Kidney epithelial cell (primary cell): Measurements from ENCODE around the gene CCKAR. TPM values are rescaled to one million over a fixed set of nuclear protein-coding genes. Genes with fewer than 3 reads are reported as not detected.

Source experiments
- DNase-seq: peaks from one replicate; pipeline ENCODE4 v3.0.0-alpha.2; 2010; ENCODE audit warnings: low read depth
- H3K27me3 ChIP-seq: 2 replicates; pipeline ENCODE4 v1.6.0; 2011; ENCODE audit warnings: low read length; ENCODE audit not compliant: control insufficient read depth, insufficient read depth
- H3K36me3 ChIP-seq: 2 replicates; pipeline ENCODE4 v1.5.1; 2011; ENCODE audit warnings: low read length; ENCODE audit not compliant: control insufficient read depth, insufficient read depth
- H3K4me3 ChIP-seq: 2 replicates; pipeline ENCODE4 v1.5.1; 2011; ENCODE audit warnings: low read depth, mild to moderate bottlenecking, control low read depth, low read length
- total RNA-seq: library from RNA; depleted of rRNA; stranded (reverse); fragments of >200 nt; gene quantifications from 2 replicates; pipeline ENCODE4 v1.2.3, GENCODE V29; 2015
- TF ChIP-seq, protein P1 (sequence below): IDR thresholded peaks from 2 replicates; pipeline ENCODE4 v1.5.1; 2011; ENCODE audit warnings: mild to moderate bottlenecking, moderate library complexity, low read length, control low read depth, inconsistent platforms; ENCODE audit not compliant: insufficient read depth, poor library complexity, severe bottlenecking

Gene CCKAR
- total RNA-seq, 1 donor from 2014 or later: 0.04 TPM

DNA sequence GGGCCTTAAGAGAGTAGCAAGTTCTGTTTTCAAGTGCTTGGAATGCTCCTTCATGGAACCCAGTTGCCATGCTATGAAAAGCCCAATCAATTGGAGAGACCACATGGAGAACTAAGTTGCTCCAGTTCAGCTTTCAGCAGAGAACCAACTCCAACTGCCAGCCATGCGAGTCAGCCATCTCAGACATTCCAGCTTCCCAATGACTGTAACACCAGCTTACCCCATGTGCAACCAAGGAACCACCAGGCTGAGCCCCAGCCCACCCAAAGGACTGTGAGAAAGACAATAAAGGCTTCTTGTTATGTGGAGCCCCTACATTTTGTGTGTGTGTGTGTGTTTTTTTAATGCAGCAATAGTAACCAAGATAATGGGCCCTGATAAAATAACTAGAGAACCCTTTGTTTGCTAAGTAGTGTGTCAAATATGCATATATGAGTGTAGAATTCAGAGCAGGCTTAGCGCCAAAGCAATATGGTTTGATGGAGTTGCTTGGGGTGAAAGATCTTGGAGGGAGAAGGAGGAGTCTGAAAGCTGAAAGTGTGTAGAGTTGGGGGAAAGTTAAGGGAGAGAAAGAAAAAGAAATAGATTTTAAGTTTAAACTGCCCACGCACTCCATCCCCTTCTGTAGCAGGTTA, 35.0 kb upstream of the CCKAR start:
- H3K4me3 ChIP-seq: no peak overlapping the region
- TF ChIP-seq, protein P1, sequence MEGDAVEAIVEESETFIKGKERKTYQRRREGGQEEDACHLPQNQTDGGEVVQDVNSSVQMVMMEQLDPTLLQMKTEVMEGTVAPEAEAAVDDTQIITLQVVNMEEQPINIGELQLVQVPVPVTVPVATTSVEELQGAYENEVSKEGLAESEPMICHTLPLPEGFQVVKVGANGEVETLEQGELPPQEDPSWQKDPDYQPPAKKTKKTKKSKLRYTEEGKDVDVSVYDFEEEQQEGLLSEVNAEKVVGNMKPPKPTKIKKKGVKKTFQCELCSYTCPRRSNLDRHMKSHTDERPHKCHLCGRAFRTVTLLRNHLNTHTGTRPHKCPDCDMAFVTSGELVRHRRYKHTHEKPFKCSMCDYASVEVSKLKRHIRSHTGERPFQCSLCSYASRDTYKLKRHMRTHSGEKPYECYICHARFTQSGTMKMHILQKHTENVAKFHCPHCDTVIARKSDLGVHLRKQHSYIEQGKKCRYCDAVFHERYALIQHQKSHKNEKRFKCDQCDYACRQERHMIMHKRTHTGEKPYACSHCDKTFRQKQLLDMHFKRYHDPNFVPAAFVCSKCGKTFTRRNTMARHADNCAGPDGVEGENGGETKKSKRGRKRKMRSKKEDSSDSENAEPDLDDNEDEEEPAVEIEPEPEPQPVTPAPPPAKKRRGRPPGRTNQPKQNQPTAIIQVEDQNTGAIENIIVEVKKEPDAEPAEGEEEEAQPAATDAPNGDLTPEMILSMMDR: no peak
- H3K27me3 ChIP-seq: no peaks in the 10 kb centered on the region
- H3K36me3 ChIP-seq: no peaks in the 10 kb centered on the region
- DNase-seq: peak; percentile 61

GRCh38 chr4:26524011-26524410, 33.7 kb upstream of the CCKAR start:
- H3K27me3 ChIP-seq: no peaks in the 10 kb centered on the region
- TF ChIP-seq, protein P1: no peak
- H3K4me3 ChIP-seq: no peak overlapping the region
- no peaks in the 10 kb centered on the region for H3K36me3 ChIP-seq
- DNase-seq: no peak

- Histone ChIP-seq H3K4me3 (no peak overlapping the region), H3K36me3 (no peaks in the 10 kb centered on the region), H3K27me3 (no peaks in the 10 kb centered on the region)
- DNase-seq: no peak
- TF ChIP-seq, protein P1: no peak
Observed at GRCh38 chr4:26522478-26522877, 32.2 kb upstream of the CCKAR start.

GRCh38 chr4:26520728-26521450, 30.6 kb upstream of the CCKAR start:
- no peaks in the 10 kb centered on the region for H3K36me3 ChIP-seq
- H3K27me3 ChIP-seq: no peaks in the 10 kb centered on the region
- no peak for DNase-seq
- TF ChIP-seq, protein P1: no peak
- no peak overlapping the region for H3K4me3 ChIP-seq

GRCh38 chr4:26515936-26516335, 25.7 kb upstream of the CCKAR start:
- no peak for DNase-seq
- Histone ChIP-seq H3K36me3 (no peaks in the 10 kb centered on the region), H3K27me3 (no peaks in the 10 kb centered on the region), H3K4me3 (no peak overlapping the region)
- TF ChIP-seq, protein P1: no peak

GRCh38 chr4:26510334-26510964, 20.2 kb upstream of the CCKAR start:
- TF ChIP-seq, protein P1: no peak
- H3K4me3 ChIP-seq: no peak overlapping the region
- no peak for DNase-seq
- no peaks in the 10 kb centered on the region for H3K36me3 ChIP-seq
- no peaks in the 10 kb centered on the region for H3K27me3 ChIP-seq
